Measurements from ENCODE around the gene ANKH. TPM values are rescaled to one million over a fixed set of nuclear protein-coding genes. Genes with fewer than 3 reads are reported as not detected.

The ANKH gene
- total RNA-seq, 1 experiment from 2014 or later: 4.7 TPM

- H3K4me1 ChIP-seq: no peaks in the 10 kb centered on the region
- H3K4me3 Mint-ChIP-seq (ENCODE audit: unreplicated experiment): no peak overlapping the region
- no peaks in the 10 kb centered on the region for H3K27me3 ChIP-seq (replicated peaks; ENCODE audit: control insufficient read depth, insufficient read depth, low read length)
- no peaks in the 10 kb centered on the region for H3K27me3 Mint-ChIP-seq (ENCODE audit: insufficient read depth, unreplicated experiment)
- H3K4me3 ChIP-seq (ENCODE audit: low read depth, low read length): no peak overlapping the region
- CTCF ChIA-PET: no interaction called here
- POLR2A ChIA-PET: no interaction called here
- no peaks in the 10 kb centered on the region for H3K9me3 ChIP-seq
- H3K9me3 Mint-ChIP-seq (ENCODE audit: unreplicated experiment): no peaks in the 10 kb centered on the region
- BruUV-seq (replicated peaks): no TSS peak
- H3K36me3 ChIP-seq (ENCODE audit: control insufficient read depth, insufficient read depth, low read length): peaks cover 6% of the 10 kb centered on the region
- H3K36me3 Mint-ChIP-seq (ENCODE audit: insufficient read depth, unreplicated experiment): peaks cover 76% of the 10 kb centered on the region
- no peak for DNase-seq
- H3K4me1 Mint-ChIP-seq (ENCODE audit: low read depth, unreplicated experiment): no peaks in the 10 kb centered on the region
- no peak overlapping the region for H3K27ac Mint-ChIP-seq (ENCODE audit: unreplicated experiment)
- TF ChIP-seq, protein P1, sequence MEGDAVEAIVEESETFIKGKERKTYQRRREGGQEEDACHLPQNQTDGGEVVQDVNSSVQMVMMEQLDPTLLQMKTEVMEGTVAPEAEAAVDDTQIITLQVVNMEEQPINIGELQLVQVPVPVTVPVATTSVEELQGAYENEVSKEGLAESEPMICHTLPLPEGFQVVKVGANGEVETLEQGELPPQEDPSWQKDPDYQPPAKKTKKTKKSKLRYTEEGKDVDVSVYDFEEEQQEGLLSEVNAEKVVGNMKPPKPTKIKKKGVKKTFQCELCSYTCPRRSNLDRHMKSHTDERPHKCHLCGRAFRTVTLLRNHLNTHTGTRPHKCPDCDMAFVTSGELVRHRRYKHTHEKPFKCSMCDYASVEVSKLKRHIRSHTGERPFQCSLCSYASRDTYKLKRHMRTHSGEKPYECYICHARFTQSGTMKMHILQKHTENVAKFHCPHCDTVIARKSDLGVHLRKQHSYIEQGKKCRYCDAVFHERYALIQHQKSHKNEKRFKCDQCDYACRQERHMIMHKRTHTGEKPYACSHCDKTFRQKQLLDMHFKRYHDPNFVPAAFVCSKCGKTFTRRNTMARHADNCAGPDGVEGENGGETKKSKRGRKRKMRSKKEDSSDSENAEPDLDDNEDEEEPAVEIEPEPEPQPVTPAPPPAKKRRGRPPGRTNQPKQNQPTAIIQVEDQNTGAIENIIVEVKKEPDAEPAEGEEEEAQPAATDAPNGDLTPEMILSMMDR (IDR thresholded peaks at IDR 0.05; ENCODE audit: insufficient read depth in 1 of 2, low read depth in 1 of 2, low read length in 1 of 2, severe bottlenecking in 1 of 2, unreplicated experiment in 1 of 2): no peak
- intact Hi-C loops (cut with micrococcal nuclease; ENCODE audit: unreplicated experiment): loop anchor here (2.0 kb wide), 1 partner anchor 319 kb away; no protein-coding TSS in a partner anchor
Measured at GRCh38 chr5:14683906-14684455, 187.6 kb downstream of the ANKH start.

DNA sequence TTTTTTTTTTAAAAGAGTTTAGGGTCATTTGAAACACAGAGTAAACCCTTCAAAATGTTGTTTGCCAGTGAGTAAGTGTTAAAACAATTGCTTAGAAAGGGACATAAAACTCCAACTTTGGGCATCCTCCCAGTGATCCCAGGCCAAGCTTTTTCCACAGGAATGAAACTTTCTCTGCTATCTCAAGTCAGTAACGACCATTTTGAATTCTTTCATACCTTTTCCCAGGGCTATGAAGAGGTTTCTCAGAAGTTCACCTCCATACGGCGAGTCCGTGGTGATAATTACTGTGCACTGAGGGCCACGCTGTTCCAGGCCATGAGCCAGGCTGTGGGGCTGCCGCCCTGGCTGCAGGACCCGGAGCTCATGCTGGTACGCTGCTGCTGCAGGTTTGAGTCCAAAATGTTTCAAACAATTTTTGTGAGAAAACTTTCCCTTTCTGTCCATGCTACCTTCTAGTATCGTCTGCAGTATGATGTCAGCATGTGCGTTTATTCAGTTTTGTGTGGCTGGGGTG lies 190.3 kb downstream of the ANKH start:
- H3K27ac Mint-ChIP-seq (ENCODE audit: unreplicated experiment): no peak overlapping the region
- Histone ChIP-seq H3K4me1 (no peaks in the 10 kb centered on the region), H3K27me3 (replicated peaks; ENCODE audit: control insufficient read depth, insufficient read depth, low read length) (no peaks in the 10 kb centered on the region), H3K4me3 (ENCODE audit: low read depth, low read length) (no peak overlapping the region), H3K36me3 (ENCODE audit: control insufficient read depth, insufficient read depth, low read length) (peaks cover 3% of the 10 kb centered on the region), H3K9me3 (no peaks in the 10 kb centered on the region)
- intact Hi-C loops (cut with micrococcal nuclease; ENCODE audit: unreplicated experiment): no loop called here
- TF ChIP-seq, protein P1 (IDR thresholded peaks at IDR 0.05; ENCODE audit: insufficient read depth in 1 of 2, low read depth in 1 of 2, low read length in 1 of 2, severe bottlenecking in 1 of 2, unreplicated experiment in 1 of 2): no peak
- no peaks in the 10 kb centered on the region for H3K9me3 Mint-ChIP-seq (ENCODE audit: unreplicated experiment)
- peaks cover 60% of the 10 kb centered on the region for H3K36me3 Mint-ChIP-seq (ENCODE audit: insufficient read depth, unreplicated experiment)
- DNase-seq: no peak
- H3K4me1 Mint-ChIP-seq (ENCODE audit: low read depth, unreplicated experiment): no peaks in the 10 kb centered on the region
- ChIA-PET CTCF (no interaction called here), POLR2A (no interaction called here)
- H3K4me3 Mint-ChIP-seq (ENCODE audit: unreplicated experiment): no peak overlapping the region
- H3K27me3 Mint-ChIP-seq (ENCODE audit: insufficient read depth, unreplicated experiment): no peaks in the 10 kb centered on the region
- BruUV-seq (replicated peaks): no TSS peak

DNA sequence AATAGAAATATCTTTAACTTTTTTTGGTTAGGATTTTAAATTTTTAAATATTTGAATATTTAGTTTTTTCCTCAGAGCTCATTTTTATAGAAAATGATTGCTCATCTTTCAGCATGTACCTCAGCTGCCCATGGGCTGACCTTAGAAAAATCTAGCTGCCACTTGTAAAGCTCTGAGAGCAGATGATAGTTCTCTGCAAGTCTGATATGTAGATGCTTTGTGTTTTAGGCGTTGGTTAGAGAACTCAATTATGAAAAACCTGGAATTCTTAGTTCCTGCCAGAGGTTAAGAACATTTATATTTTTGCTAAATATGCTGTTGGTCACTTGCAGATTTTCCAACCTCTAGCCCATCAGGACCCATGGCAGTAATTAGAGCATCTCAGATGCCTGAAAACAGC lies 192.0 kb downstream of the ANKH start:
- Histone ChIP-seq H3K9me3 (no peaks in the 10 kb centered on the region), H3K4me1 (no peaks in the 10 kb centered on the region), H3K4me3 (ENCODE audit: low read depth, low read length) (no peak overlapping the region), H3K27me3 (replicated peaks; ENCODE audit: control insufficient read depth, insufficient read depth, low read length) (no peaks in the 10 kb centered on the region), H3K36me3 (ENCODE audit: control insufficient read depth, insufficient read depth, low read length) (peaks cover 2% of the 10 kb centered on the region)
- POLR2A ChIA-PET: no interaction called here
- TF ChIP-seq, protein P1 (IDR thresholded peaks at IDR 0.05; ENCODE audit: insufficient read depth in 1 of 2, low read depth in 1 of 2, low read length in 1 of 2, severe bottlenecking in 1 of 2, unreplicated experiment in 1 of 2): no peak
- peaks cover 59% of the 10 kb centered on the region for H3K36me3 Mint-ChIP-seq (ENCODE audit: insufficient read depth, unreplicated experiment)
- intact Hi-C loops (cut with micrococcal nuclease; ENCODE audit: unreplicated experiment): no loop called here
- no peaks in the 10 kb centered on the region for H3K27me3 Mint-ChIP-seq (ENCODE audit: insufficient read depth, unreplicated experiment)
- H3K27ac Mint-ChIP-seq (ENCODE audit: unreplicated experiment): no peak overlapping the region
- no peak for DNase-seq
- H3K4me1 Mint-ChIP-seq (ENCODE audit: low read depth, unreplicated experiment): no peaks in the 10 kb centered on the region
- H3K9me3 Mint-ChIP-seq (ENCODE audit: unreplicated experiment): no peaks in the 10 kb centered on the region
- BruUV-seq (replicated peaks): no TSS peak
- H3K4me3 Mint-ChIP-seq (ENCODE audit: unreplicated experiment): no peak overlapping the region
- CTCF ChIA-PET: no interaction called here

All from Caco-2 (cell line).